Activated CD8-positive, alpha-beta memory T cell treated with anti-CD3 and anti-CD28 coated beads for 24 hours (primary cell): ENCODE measurements around the gene ZNF830.
A peak's percentile ranks its signal among the peaks of the same experiment; 100 is the strongest.
"Not testable (repeated sequence)": the region's sequence is repeated elsewhere in the genome, so short reads cannot be mapped to it uniquely, and the experiment has no call there.

Source experiments
- DNase-seq: peaks from one replicate; pipeline ENCODE4 v3.0.0-alpha.2; 2020

ZNF830 gene

DNA sequence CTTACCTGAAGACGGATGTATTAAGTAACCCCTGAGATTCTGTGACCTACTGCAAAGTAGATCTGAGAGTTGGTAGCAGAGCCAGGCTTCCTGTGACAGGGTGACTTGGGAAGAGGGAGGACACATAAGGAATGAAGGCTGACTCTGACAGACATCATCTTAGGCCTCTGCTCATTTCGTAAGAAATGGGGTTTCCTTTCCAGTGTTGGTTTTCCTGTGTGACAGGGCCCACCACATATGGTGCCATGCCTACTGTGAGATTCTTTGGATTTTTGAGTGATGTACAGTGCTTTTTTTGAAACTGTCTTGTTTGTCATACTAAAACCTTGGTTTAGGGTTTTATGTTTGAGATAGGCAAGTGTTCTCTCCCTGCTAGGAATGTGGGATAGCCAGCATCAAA, 31.7 kb downstream of the ZNF830 start:
- no peak for DNase-seq

DNA sequence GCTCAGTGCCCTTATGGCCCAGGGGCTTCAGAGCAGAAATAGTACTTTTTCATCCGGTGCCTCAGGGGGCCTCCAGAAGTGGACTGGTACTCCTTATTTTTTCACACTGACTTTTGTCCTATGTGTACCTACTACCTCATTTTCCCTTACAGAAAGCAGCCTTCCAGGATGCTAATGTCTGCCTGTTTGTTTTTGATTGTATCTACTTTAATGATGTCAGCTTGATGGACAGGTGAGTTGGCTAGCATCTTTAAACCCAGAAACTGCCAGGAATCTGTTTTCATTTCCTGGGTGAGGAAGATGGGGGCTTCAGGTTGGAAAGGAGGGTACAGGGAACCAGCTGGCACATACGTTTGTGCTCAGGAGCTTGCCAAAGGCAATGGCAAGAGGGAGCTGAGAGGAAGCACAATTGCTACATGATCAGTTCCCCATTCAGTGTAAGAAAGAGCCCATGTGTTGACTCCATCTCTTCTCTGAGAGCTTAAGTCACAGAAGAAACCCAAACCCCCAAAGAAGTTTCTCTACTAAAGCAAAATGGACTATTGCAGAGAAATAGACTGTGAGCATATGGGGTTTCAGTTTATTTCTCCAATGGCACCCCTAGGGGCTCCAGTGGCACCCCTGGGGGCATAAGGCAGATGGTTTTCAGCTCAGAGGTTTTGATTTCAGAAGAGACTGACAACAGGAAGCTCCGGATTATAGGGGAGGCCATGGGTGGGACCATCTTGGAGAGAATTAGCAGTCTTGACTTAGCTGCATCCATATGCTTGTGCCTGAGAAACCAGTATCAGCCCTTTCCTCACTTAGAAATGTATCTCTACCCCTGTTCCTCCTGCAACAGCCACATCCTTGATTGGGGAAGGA, 35.3 kb downstream of the ZNF830 start:
- DNase-seq, result no peak

DNA sequence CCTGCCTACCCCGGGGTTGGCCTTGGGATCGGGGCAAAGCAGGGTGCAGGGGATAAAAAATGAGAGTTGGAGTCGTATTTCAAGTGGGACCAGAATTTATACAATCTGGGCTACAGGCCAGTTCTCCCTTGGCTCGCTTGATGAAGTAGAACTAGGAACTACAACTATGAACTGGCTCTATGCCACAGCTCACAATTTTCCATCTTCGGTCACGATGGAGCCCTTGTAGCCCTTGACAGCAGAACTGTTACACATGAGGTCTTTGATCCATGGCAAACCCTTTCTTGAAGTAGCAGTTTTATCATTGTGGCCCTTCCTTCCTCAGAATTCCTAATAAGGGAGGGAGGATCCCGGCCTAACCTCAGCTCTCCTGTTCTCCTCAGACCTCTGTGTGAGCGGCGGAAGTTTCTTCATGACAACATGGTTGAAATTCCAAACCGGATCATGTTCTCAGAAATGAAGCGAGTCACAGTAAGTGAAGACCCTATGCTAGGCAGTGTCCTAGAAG, 36.1 kb downstream of the ZNF830 start:
- no peak for DNase-seq

DNA sequence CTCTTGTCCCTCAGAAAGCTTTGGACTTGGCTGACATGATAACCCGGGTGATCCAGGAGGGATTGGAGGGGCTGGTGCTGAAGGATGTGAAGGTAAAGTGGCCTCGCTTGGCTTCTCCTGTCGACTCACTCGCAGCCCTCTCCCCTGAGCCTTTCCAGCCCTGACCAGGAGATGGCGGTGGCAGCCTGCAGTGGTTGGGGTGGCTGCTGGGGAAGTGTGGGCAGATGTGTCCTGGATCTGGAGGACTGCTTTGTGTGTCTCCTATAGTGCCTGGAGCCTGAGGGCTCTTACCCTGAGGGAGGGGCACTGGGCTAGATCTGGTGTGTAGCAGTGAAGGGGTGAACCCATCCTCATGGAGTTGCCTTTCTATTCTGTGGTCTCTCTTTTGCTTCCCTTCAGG, 36.9 kb downstream of the ZNF830 start:
- DNase-seq, result peak; percentile 90

DNA sequence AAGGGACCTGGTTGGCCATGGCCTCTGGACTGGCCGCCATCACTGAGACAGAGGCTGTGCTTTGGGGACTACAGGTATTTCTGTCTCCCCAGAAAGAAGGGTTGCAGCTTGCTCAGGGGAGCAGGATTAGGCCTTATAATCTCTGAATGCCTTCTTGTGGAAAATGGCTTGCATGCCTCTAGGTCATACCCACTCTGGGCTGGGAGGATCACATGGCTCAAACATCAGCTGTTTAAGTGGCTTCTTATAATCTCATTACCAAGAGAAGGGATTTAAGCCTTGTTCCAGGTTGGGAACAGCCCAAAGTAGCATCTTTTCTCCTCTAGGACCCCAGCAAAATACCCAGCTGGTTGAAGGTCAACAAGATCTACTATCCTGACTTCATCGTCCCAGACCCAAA, 38.1 kb downstream of the ZNF830 start:
- no peak for DNase-seq

DNA sequence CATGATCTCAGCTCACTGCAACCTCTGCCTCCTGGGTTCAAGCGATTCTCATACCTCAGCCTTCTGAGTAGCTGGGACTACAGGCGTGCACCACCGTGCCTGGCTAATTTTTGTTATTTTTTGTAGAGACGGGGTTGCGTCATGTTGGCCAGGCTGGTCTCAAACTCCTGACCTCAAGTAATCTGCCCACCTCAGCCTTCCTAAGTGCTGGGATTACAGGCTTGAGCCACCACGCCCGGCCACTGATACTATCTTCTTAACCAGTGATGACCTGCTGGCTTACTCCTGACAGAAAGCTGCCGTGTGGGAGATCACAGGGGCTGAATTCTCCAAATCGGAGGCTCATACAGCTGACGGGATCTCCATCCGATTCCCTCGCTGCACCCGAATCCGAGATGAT, 39.6 kb downstream of the ZNF830 start:
- not testable (repeated sequence) for DNase-seq

DNA sequence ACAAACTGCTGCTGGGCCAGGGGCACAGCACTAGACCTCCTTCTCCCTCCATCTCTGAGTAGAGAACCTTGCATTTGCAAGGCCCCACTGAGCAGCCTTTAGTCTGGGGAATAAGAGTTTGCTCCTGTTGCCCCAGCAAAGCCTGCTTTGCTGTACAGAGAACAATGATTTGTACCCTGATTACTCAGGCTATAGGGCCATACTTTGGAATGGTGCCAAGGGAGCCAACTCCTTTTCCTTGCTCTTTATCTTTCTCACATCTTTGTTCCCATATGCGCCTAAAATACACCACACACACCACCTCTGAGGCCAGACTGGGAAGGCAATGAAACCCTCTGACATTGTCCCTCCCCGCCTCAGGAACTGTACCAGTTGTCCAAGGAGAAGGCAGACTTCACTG, 40.2 kb downstream of the ZNF830 start:
- no peak for DNase-seq

DNA sequence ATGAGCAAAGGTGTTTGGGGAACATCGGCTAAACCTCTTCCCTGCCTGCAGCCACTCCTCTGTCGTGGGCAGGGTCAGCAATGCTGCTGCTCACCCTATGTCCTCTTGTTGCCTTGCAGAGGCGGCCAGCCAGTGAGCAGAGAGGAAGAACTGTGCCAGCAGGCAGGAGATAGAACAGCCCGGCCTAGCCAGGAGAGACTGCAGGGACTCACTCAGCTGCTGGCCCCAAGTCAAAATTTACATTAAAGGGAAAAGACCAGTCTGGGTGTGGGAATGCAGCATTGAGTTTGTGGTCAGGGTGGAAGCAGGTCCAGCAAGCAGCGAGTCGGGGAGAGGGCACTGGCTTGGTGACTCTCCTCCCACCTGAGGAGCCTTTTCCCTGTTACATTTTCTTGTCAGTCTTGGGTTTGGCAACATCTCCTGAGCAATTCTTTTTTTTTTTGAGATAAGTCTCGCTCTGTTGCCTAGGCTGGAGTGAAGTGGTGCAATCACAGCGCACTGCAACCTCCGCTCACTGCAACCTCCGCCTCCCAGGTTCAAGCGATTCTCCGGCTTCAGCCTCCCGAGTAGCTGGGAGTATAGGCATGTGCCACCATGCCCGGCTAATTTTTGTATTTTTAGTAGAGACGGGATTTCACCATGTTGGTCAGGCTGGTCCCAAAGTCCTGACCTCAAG, 41.7 kb downstream of the ZNF830 start:
- DNase-seq, result no peak

DNA sequence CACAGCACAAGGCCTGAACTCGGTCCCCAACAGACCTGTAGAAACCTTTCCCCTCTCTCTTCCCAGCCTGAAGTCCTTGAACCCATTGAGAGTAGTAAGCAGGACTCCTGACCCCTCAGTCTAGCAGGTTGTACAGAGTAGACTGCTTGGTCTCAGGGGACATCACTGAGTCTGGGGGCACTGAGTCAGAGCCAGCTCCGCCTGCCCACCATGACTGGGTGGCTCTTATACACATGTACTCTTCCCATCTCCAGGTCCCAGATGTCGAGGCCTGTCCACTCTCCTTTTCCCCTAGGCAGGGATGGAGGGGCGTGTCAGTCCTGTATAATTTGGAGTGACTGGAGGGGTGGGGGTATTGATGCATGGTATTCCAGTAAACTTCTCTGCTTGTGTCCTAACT, 42.4 kb downstream of the ZNF830 start:
- DNase-seq, result no peak

DNA sequence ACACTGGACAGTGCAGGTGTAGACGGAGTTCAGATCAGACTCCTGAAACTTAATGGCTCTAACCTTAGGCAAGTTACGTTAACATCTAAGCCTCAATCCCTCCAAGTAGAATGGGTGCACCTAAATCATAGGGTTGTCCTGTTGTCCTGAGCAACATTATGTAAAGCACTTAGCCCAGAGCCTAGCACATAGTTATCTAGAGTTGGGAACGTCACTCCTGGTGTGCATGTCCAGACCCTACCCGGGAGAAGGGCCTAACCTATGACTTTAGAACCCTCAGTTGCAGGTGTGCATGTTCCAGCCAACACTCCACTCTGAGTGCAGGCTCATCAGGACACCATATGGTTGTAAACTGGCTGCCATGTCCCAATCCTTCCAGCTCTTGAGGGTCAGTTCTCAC, 45.0 kb downstream of the ZNF830 start:
- DNase-seq, result no peak

DNA sequence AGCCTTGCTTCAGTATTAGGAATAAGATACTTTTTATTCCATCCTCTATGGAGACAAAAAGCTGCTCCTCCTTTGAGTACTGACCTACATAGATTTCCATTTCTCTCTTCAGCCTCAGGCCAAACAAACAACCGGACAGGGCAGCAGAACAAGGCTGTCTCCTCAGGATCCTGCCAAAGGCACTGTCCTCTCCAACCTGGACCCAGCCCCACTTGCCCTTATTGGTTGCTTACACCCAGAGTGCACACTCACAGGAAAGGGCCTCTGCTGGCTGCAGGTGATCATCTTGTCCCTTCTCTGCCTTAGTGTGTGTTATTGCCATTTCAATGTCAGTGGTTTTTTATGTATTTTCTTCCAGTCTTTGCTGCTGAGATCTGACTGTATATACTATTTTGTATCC, 45.6 kb downstream of the ZNF830 start:
- DNase-seq, result no peak

DNA sequence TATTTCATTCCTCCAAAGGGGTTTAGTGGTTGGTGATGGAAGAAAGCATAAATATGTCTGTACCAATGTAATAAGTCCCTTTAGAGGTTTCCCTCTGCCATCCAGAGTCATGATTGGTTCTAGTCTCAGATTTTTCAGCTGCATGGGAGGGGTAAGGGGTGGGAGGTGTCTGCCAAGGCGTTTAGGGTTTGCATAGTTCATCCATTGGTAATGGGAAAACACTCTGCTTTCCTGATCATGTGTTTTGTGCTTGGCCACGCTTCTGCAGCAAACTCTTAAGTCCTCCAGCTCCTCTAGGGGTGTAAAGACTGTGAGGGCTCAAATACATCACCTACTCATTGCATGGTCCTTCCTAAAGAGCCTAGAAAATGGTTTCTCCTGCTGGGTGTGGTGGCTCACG, 48.8 kb downstream of the ZNF830 start:
- DNase-seq, result no peak

DNA sequence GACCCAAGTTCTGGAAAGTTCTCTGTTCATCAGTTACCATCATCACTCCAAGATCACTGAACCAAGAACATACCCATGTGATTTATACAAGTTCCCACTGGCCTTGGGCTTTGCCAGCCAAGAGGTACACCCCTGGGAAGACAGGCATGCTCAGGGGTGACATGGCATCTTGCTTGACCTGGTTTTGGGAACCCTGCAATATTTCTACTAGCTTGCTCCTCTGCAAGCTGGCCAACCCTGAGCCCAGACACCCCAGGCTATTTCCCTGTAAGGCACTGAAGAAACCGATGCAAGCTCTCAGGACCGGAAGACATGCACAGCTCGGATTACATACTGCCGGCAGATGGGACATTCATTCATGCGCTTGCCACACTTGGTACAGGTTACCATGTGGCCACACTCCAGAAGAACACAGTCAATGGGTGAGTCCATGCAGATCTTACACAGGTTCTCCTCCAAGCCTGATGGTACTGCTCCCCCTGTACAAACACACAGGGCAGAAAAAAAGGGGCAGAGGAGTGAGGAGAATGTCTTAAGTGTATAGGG, 50.4 kb downstream of the ZNF830 start:
- DNase-seq, result no peak
